GM18907 (cell line): ENCODE data around the gene KDM8.
"Not testable (repeated sequence)": the region's sequence is repeated elsewhere in the genome, so short reads cannot be mapped to it uniquely, and the experiment has no call there.

Experiments used
- ATAC-seq: cut with Tn5 transposase; IDR thresholded peaks from one replicate; pipeline ENCODE4 v1.9.1; 2021; ENCODE audit warnings: mild to moderate bottlenecking, moderate library complexity; ENCODE audit not compliant: unreplicated experiment

Gene KDM8

GRCh38 chr16:27190316-27190871 is 12.9 kb upstream of the KDM8 start:
- ATAC-seq = no peak

DNA sequence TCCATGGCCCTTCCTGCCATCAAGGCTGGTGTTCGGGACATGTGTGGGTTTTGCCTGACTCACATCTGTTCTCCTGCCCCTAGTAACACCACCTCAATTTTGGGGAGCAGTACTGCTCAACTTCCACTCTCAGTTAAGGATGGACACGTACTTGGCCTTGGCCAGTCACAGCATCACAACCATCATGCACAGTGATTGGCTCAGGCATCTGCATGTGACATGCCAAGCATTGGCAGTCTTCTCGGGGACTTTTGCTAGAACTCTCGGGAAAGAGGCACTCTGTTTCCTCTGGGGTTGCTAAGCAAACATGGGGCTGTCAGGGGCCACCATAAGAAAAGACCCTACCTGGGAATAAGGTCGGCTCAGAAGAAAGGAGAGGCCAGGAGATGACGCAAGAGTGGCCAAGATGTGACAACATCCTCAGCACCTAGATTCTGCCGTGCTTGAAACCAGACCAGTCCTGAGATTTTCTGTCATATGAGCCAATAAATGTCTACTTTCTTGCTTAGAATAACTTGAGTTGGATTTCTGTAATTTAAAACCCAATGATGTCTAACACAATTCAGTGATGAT is 11.9 kb upstream of the KDM8 start:
- no peak for ATAC-seq

DNA sequence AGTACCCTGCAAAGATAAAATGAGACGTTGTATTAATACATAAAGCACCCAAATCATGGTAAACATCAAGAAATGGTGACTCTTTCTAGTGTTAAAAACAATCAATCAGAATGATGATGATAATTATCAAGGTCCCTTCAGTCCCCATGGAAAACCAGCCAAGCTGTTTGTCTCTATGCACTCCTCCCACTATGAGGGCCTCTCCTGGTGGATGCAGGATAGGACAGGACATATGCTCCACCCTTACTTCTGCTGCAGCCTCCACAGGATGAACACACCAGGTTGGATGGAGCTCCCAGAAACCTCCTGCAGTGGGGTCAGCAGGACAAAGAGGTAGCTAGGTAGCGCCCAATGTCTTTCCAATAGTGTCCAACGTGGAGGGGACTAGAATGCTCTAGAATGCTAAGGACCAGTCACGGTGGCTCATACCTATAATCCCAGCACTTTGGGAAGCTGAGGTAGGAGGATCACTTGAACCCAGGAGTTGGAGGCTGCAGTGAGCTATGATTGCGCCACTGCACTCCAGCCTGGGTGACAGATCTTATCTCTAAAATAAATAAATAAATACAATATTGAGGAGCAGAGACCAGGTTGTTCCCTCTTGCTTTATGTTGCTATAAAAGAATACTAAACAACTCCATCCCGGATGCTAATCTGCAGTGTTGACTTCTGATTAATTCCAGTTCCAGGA is 9.9 kb upstream of the KDM8 start:
- ATAC-seq = no peak

- no peak for ATAC-seq
These were observed 8.1 kb upstream of the KDM8 start for GRCh38 chr16:27195076-27195741.

DNA sequence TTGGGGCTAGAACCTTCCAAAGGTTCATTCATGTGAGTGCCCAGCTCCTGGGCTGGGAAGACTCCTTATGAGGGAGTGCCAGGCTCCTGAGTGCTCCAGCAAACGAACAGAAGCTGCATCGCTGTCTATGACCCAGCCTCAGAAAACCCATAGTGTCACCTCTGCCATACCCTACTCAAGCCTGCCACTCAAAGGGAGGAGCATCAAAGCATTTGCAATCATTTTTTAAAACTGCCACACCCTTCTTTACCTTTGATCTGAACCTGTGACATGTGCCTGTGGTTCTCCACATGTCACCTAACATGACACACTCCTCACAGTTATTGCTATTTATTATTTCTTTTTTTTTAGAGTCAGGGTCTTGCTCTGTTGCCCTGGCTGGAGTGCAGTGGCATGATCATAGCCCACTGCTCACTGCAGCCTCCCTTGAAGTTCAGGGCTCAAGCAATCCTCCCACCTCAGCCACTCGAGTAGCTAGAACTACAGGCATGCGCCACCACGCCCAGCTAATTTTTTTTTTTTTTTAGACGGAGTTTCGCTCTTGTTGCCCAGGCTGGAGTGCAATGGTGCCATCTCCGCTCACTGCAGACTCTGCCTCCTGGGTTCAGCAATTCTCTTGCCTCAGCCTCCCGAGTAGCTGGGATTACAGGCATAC is 7.3 kb upstream of the KDM8 start:
- ATAC-seq = no peak

DNA sequence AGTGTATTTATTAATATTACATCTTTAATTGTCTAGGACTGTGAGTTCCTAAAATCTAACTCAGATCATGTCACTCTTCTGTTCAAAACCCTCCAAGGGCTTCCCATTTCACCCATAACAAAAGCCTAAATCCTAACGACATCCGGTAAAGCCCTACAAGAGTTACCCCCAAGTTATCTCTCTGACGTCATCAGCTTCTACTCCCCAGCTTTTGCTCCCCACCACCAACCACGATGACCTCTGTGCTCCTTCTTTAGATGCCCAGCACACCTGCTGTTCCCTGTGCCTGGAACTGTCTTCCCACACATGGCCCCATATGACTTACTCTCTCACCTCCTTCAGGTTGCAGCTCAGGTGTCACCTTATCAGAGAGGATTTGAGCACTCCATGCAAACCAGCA is 6.3 kb upstream of the KDM8 start:
- ATAC-seq = no peak

GRCh38 chr16:27198451-27199234 is 4.7 kb upstream of the KDM8 start:
- ATAC-seq = no peak

DNA sequence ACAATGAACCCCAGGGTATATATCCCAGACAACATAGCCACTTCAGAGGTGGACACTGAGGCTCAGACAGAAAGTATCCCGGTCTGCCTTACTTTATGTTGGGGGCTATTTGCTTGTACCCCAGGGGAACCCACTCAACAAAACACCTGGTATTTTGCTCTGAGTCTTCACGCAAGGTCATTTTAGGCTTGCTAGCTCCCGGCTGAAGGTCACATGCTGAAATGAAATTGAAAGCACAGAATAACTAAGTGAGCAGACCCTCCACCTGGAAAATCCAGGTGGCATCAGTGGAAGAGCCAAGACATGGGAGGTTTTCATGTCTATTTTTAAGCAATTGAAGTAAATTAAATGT is 4.1 kb upstream of the KDM8 start:
- no peak for ATAC-seq

GRCh38 chr16:27199736-27200135 is 3.6 kb upstream of the KDM8 start:
- peak; percentile 41 for ATAC-seq

- ATAC-seq = not testable (repeated sequence)
These were observed 2.4 kb upstream of the KDM8 start for GRCh38 chr16:27200914-27201313.

GRCh38 chr16:27202923-27203506 is 311 bp upstream of the KDM8 start:
- peak; percentile 73 for ATAC-seq

DNA sequence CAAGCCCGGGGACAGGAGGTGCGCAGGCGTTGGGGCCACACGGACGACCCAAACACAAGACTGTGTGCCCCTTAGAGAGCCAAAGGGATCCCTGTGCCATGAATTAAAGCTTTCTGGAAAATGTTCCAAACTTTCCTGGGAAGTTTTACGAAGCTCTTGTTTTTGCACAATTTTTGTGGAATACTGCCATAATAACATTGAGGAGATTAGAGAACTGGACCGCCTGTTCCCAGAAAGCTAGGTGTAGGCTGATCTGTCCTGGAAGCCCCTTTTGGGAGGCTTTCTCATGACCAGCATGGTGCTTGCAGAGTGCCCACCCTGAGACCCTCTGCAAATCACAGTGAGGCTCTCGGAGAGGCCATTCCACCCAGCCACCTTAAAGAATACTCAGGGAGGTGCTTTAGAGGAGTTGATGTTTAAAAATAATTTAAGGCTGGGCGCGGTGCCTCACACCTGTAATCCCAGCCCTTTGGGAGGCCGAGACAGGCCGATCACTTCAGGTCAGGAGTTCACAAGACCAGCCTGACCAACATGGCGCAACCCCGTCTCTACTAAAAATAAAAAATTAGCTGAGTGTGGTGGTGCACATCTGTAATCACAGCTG is 1.1 kb downstream of the KDM8 start:
- ATAC-seq = no peak

GRCh38 chr16:27205423-27206065 is 2.2 kb downstream of the KDM8 start:
- ATAC-seq = no peak

DNA sequence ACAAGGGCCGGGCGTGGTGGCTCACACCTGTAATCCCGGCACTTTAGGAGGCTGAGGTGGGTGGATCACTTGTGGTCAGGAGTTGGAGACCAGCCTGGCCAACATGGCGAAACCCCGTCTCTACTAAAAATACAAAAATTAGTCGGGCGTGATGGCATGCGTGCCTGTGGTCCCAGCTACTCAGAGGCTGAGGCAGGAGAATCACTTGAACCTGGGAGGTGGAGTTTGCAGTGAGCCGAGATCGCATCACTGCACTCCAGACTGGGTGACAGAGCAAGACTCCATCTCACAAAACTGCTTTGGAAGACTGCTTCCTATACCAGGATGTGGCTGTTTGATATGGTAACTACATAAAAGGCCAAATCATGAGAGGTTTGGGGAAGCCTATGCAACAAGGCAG is 3.8 kb downstream of the KDM8 start:
- not testable (repeated sequence) for ATAC-seq

GRCh38 chr16:27208081-27208680 is 4.9 kb downstream of the KDM8 start:
- ATAC-seq = no peak

DNA sequence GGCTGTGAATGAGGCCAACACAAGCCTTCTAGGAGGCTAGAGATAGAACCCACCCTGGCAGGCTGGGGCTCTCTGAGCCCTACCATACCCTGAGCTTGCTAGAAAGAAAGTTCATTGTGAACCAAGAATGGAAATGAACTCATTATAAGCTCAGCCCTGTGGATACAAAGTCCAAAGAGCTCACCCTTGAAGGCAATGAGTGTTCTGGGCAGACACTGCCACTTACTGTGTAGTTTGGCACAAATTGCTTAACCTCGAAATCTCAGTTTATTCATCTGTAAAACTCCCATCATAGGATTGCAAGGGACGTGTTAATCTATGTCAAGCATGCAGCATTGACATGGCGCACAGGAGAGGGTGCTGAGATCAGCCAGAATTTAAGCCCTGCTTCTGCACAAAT is 5.5 kb downstream of the KDM8 start:
- no peak for ATAC-seq

GRCh38 chr16:27209591-27209990 is 6.3 kb downstream of the KDM8 start:
- ATAC-seq = no peak

- no peak for ATAC-seq
These were observed 6.8 kb downstream of the KDM8 start for GRCh38 chr16:27210174-27210573.

DNA sequence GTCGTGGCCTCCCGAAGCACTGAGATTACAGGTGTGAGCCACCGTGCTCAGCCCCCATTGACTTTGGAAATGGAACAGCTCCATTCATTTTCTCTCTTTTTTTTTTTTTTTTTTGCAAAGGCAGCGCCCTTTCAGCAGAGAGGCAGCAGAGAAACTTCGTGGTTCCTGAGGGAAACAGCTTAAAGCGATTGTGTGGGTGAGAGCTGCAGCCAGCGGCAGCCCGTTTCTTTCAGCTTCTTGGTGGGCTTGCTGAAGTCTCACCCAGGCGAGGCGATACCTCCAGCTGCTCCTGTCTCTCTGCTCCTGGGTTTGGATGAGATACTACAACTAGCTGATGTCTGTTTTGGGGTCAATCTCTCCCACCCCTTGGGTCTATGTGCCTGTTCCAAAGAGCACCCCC is 7.7 kb downstream of the KDM8 start:
- no peak for ATAC-seq
